Neural cell (in vitro differentiated cells): Measurements from ENCODE around the gene SLC25A48. TPM values are rescaled to one million over a fixed set of nuclear protein-coding genes. Genes with fewer than 3 reads are reported as not detected.

Source experiments
- H2AFZ ChIP-seq: fragments of 200-600, 300-800 bp; sonication (generic), shearing (Covaris generic); 2 replicates; pipeline ENCODE4 v1.6.0; 2014; ENCODE audit warnings: low read depth, mild to moderate bottlenecking, antibody characterized with exemption, low read length, moderate library complexity
- H3F3A ChIP-seq: fragments of 200-600 bp; shearing (Covaris generic); 2 replicates; pipeline ENCODE4 v1.6.1; 2016; ENCODE audit warnings: mild to moderate bottlenecking, moderate library complexity, mixed read lengths, antibody characterized with exemption, low read length; ENCODE audit not compliant: insufficient read depth, poor library complexity, severe bottlenecking
- H3K27ac ChIP-seq: fragments of 200-600, 300-800 bp; sonication (generic), shearing (Covaris generic); 2 replicates; pipeline ENCODE4 v1.5.1; 2014; ENCODE audit warnings: mild to moderate bottlenecking, low read length, moderate library complexity
- H3K27me3 ChIP-seq: fragments of 300-800, 200-600 bp; sonication (generic), shearing (Covaris generic); 2 replicates; pipeline ENCODE4 v1.6.0; 2014; ENCODE audit warnings: mild to moderate bottlenecking, low read depth, low read length, moderate library complexity; ENCODE audit not compliant: insufficient read depth
- H3K36me3 ChIP-seq: fragments of 300-800, 200-600 bp; sonication (generic), shearing (Covaris generic); 2 replicates; pipeline ENCODE4 v1.5.1; 2014; ENCODE audit warnings: mild to moderate bottlenecking, antibody characterized with exemption, low read length, moderate library complexity; ENCODE audit not compliant: insufficient read depth
- H3K4me2 ChIP-seq: fragments of 300-800, 200-600 bp; sonication (generic), shearing (Covaris generic); 2 replicates; pipeline ENCODE4 v1.6.0; 2014; ENCODE audit warnings: mild to moderate bottlenecking, low read length
- H3K4me3 ChIP-seq: fragments of 300-800, 200-600 bp; sonication (generic), shearing (Covaris generic); 2 replicates; pipeline ENCODE4 v1.5.1; 2014; ENCODE audit warnings: mild to moderate bottlenecking, low read length, moderate library complexity
- H3K79me2 ChIP-seq: fragments of 200-600 bp; shearing (Covaris generic); replicated peaks from 2 replicates; pipeline ENCODE4 v1.6.0; 2014; ENCODE audit warnings: mild to moderate bottlenecking, low read length, moderate library complexity; ENCODE audit not compliant: insufficient read depth
- H3K9ac ChIP-seq: fragments of 300-800, 200-600 bp; sonication (generic), shearing (Covaris generic); 2 replicates; pipeline ENCODE4 v1.6.1; 2016; ENCODE audit warnings: mild to moderate bottlenecking, low read length, mixed read lengths
- H3K9me2 ChIP-seq: fragments of 200-600 bp; shearing (Covaris generic); 2 replicates; pipeline ENCODE4 v1.6.1; 2016; ENCODE audit warnings: mild to moderate bottlenecking, low read length, mixed read lengths; ENCODE audit not compliant: insufficient read depth
- H3K9me3 ChIP-seq: fragments of 200-600, 300-800 bp; sonication (generic), shearing (Covaris generic); 2 replicates; pipeline ENCODE4 v1.6.1; 2016; ENCODE audit warnings: mild to moderate bottlenecking, mixed run types, low read length, moderate library complexity, mixed read lengths
- H4K20me1 ChIP-seq: fragments of 200-600 bp; shearing (Covaris generic); 2 replicates; pipeline ENCODE4 v1.6.1; 2016; ENCODE audit warnings: mild to moderate bottlenecking, mixed run types; ENCODE audit not compliant: insufficient read depth
- EP300 ChIP-seq: fragments of 450-650 bp; conservative IDR thresholded peaks from 2 replicates; pipeline ENCODE4 v1.6.1; 2014; ENCODE audit warnings: antibody characterized with exemption, mild to moderate bottlenecking, moderate library complexity; ENCODE audit not compliant: poor library complexity, severe bottlenecking
- EZH2 ChIP-seq: fragments of 200-600, 300-800 bp; shearing (Covaris generic), sonication (generic); IDR thresholded peaks from 2 replicates; pipeline ENCODE4 v1.6.1; 2014; ENCODE audit warnings: antibody characterized with exemption, low read length, borderline replicate concordance, mild to moderate bottlenecking; ENCODE audit not compliant: insufficient read depth, poor library complexity, severe bottlenecking
- MXI1 ChIP-seq: fragments of 450-650 bp; conservative IDR thresholded peaks from 2 replicates; pipeline ENCODE4 v1.6.1; 2014; ENCODE audit warnings: antibody characterized with exemption, mild to moderate bottlenecking; ENCODE audit not compliant: poor library complexity, severe bottlenecking
- RAD21 ChIP-seq: fragments of 450-650 bp; conservative IDR thresholded peaks from 2 replicates; pipeline ENCODE4 v1.6.1; 2014; ENCODE audit warnings: antibody characterized with exemption, mild to moderate bottlenecking, moderate library complexity
- SMC3 ChIP-seq: fragments of 450-650 bp; conservative IDR thresholded peaks from 2 replicates; pipeline ENCODE4 v1.6.1; 2014; ENCODE audit warnings: antibody characterized with exemption, mild to moderate bottlenecking, moderate library complexity; ENCODE audit not compliant: poor library complexity
- polyA plus RNA-seq: library from polyadenylated mRNA; depleted of rRNA; stranded (reverse); fragments of >200 nt; gene quantifications from 2 replicates; pipeline ENCODE4 v1.2.3, GENCODE V29; 2014
- TF ChIP-seq, protein P1 (sequence below): fragments of 450-650 bp; IDR thresholded peaks from 2 replicates; pipeline ENCODE4 v1.5.1; 2014; ENCODE audit warnings: antibody characterized with exemption, mild to moderate bottlenecking, moderate library complexity; ENCODE audit not compliant: poor library complexity, severe bottlenecking
- TF ChIP-seq, protein P2 (sequence below): IDR thresholded peaks from 2 replicates; pipeline ENCODE4 v1.6.1; 2012; ENCODE audit warnings: borderline replicate concordance

SLC25A48 gene
- polyA plus RNA-seq, 1 donor from 2014 or later: 1.0 TPM

DNA sequence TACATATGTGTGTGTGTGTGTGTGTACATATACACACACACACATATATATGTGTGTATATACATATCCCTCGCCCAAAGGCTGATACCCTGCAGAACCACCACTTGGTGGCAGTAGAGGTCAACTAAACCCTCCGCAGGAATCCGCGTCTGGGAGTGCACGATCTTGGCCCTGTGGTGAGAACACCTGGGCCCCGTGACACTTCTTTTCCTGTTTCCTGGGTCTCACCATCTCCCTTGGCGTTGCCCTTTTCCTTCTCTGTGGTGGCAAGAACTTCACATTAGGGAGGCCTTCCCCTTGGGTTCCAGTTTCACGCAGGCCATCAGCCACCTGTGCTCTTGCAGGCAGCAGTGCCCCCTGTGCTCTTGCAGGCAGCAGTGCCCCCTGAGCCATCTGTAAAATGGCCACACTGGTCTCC, 53.0 kb downstream of the SLC25A48 start:
- Histone ChIP-seq H3F3A (no peaks in the 10 kb centered on the region), H3K4me3 (no peak overlapping the region), H3K9me3 (no peaks in the 10 kb centered on the region), H3K9ac (no peak overlapping the region), H3K27ac (no peak overlapping the region), H3K4me2 (no peak overlapping the region), H2AFZ (no peak overlapping the region), H3K9me2 (no peaks in the 10 kb centered on the region), H3K36me3 (no peaks in the 10 kb centered on the region), H3K79me2 (no peaks in the 10 kb centered on the region), H4K20me1 (no peaks in the 10 kb centered on the region), H3K27me3 (no peaks in the 10 kb centered on the region)
- TF ChIP-seq RAD21: peak; percentile 94
- TF ChIP-seq SMC3: peak; percentile 95
- no peak for TF ChIP-seq MXI1
- TF ChIP-seq EP300: no peak
- TF ChIP-seq, protein P1, sequence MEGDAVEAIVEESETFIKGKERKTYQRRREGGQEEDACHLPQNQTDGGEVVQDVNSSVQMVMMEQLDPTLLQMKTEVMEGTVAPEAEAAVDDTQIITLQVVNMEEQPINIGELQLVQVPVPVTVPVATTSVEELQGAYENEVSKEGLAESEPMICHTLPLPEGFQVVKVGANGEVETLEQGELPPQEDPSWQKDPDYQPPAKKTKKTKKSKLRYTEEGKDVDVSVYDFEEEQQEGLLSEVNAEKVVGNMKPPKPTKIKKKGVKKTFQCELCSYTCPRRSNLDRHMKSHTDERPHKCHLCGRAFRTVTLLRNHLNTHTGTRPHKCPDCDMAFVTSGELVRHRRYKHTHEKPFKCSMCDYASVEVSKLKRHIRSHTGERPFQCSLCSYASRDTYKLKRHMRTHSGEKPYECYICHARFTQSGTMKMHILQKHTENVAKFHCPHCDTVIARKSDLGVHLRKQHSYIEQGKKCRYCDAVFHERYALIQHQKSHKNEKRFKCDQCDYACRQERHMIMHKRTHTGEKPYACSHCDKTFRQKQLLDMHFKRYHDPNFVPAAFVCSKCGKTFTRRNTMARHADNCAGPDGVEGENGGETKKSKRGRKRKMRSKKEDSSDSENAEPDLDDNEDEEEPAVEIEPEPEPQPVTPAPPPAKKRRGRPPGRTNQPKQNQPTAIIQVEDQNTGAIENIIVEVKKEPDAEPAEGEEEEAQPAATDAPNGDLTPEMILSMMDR: peak; percentile 91
- no peak for TF ChIP-seq EZH2

DNA sequence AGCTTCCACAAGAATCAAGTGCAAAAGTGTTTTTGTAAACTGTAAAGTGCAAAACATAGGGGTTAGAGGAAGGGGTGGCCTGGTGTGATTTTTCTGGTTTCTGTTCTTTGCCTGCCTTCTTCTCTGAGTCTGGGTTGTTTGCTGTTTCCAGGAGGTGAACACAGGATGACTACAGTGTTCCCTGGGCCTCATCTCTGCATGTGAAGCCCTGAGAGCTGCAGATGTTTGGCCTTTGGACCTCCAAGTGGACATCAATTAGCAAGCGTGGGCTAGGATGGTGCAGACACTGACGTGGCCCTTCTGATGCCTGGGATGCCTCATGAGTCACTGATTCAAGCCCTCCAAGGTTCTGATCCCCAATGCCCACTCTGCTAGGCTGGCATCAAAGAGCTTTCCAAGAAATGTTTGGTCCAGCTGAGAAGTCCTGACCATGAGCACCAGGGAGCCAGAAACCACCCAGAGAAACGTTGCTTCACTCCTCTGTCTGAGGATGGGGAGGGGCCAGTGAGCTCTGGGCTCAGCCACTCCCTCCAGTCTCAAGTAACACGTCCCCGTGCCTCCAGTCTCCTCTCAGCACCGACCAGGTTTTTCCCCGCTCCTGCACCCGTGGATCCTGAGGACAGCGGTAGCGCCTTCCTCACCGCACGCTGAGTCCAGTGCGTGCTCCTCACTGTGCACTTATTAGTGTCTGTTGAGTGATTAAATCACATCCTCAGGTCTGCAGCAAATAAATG, 53.6 kb downstream of the SLC25A48 start:
- Histone ChIP-seq H3F3A (no peaks in the 10 kb centered on the region), H3K4me2 (no peak overlapping the region), H4K20me1 (no peaks in the 10 kb centered on the region), H3K9me3 (no peaks in the 10 kb centered on the region), H3K4me3 (no peak overlapping the region), H3K27ac (no peak overlapping the region), H3K36me3 (no peaks in the 10 kb centered on the region), H3K9me2 (no peaks in the 10 kb centered on the region), H3K9ac (no peak overlapping the region), H3K79me2 (no peaks in the 10 kb centered on the region), H2AFZ (no peak overlapping the region), H3K27me3 (no peaks in the 10 kb centered on the region)
- TF ChIP-seq MXI1: no peak
- TF ChIP-seq, protein P2, sequence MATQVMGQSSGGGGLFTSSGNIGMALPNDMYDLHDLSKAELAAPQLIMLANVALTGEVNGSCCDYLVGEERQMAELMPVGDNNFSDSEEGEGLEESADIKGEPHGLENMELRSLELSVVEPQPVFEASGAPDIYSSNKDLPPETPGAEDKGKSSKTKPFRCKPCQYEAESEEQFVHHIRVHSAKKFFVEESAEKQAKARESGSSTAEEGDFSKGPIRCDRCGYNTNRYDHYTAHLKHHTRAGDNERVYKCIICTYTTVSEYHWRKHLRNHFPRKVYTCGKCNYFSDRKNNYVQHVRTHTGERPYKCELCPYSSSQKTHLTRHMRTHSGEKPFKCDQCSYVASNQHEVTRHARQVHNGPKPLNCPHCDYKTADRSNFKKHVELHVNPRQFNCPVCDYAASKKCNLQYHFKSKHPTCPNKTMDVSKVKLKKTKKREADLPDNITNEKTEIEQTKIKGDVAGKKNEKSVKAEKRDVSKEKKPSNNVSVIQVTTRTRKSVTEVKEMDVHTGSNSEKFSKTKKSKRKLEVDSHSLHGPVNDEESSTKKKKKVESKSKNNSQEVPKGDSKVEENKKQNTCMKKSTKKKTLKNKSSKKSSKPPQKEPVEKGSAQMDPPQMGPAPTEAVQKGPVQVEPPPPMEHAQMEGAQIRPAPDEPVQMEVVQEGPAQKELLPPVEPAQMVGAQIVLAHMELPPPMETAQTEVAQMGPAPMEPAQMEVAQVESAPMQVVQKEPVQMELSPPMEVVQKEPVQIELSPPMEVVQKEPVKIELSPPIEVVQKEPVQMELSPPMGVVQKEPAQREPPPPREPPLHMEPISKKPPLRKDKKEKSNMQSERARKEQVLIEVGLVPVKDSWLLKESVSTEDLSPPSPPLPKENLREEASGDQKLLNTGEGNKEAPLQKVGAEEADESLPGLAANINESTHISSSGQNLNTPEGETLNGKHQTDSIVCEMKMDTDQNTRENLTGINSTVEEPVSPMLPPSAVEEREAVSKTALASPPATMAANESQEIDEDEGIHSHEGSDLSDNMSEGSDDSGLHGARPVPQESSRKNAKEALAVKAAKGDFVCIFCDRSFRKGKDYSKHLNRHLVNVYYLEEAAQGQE: no peak
- no peak for TF ChIP-seq SMC3
- TF ChIP-seq, protein P1: no peak
